ENCODE measurements around the gene MAP7D1. TPM values are rescaled to one million over a fixed set of nuclear protein-coding genes. Genes with fewer than 3 reads are reported as not detected.
A peak's percentile ranks its signal among the peaks of the same experiment; 100 is the strongest.

Gene MAP7D1
- total and polyA plus RNA-seq, 2 of the 13 experiments (the other 11 are each of a cell fraction or from before 2014, with no cell fraction given) = 5.6 to 7.2 TPM

GRCh38 chr1:36149237-36149972 is 6.6 kb upstream of the MAP7D1 start, which contains the start of gene TRAPPC3 (continued):
- TF ChIP-seq, protein P1, sequence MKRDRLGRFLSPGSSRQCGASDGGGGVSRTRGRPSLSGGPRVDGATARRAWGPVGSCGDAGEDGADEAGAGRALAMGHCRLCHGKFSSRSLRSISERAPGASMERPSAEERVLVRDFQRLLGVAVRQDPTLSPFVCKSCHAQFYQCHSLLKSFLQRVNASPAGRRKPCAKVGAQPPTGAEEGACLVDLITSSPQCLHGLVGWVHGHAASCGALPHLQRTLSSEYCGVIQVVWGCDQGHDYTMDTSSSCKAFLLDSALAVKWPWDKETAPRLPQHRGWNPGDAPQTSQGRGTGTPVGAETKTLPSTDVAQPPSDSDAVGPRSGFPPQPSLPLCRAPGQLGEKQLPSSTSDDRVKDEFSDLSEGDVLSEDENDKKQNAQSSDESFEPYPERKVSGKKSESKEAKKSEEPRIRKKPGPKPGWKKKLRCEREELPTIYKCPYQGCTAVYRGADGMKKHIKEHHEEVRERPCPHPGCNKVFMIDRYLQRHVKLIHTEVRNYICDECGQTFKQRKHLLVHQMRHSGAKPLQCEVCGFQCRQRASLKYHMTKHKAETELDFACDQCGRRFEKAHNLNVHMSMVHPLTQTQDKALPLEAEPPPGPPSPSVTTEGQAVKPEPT (CRISPR knock-in tag; IDR thresholded peaks at IDR 0.05; ENCODE audit: low read depth) = no peak
- TF ChIP-seq ZNF317 (CRISPR knock-in tag; IDR thresholded peaks at IDR 0.05) (peak; percentile 45; the same call in 1 of the 2 replicates), CHCHD3 (CRISPR knock-in tag; IDR thresholded peaks at IDR 0.05) (no peak), ZBTB1 (CRISPR knock-in tag; IDR thresholded peaks at IDR 0.05; ENCODE audit: borderline replicate concordance) (no peak), ZBTB33 (CRISPR knock-in tag; IDR thresholded peaks at IDR 0.05) (0 out of 2 replicates have a peak, but pooled peaks have one; percentile 21), ZBTB20 (CRISPR knock-in tag; IDR thresholded peaks at IDR 0.05; ENCODE audit: borderline replicate concordance, low read depth) (no peak), ZNF547 (CRISPR knock-in tag; IDR thresholded peaks at IDR 0.05) (no peak), TRIM22 (IDR thresholded peaks at IDR 0.05) (no peak), ZNF34 (CRISPR knock-in tag; IDR thresholded peaks at IDR 0.05; ENCODE audit: borderline replicate concordance) (0 out of 2 replicates have a peak, but pooled peaks have one; percentile 51), ZFP1 (CRISPR knock-in tag; IDR thresholded peaks at IDR 0.05) (no peak), ZNF850 (CRISPR knock-in tag; conservative IDR thresholded peaks at IDR 0.05) (no peak), RAD21 (CRISPR knock-in tag; IDR thresholded peaks at IDR 0.05) (peak; percentile 99), HOXA3 (CRISPR knock-in tag; IDR thresholded peaks at IDR 0.05) (peak; percentile 81; the same call in 1 of the 2 replicates), PAX8 (CRISPR knock-in tag; IDR thresholded peaks at IDR 0.05; ENCODE audit: borderline replicate concordance) (peak; percentile 11; the same call in 1 of the 2 replicates), MIXL1 (CRISPR knock-in tag; IDR thresholded peaks at IDR 0.05) (peak; percentile 59; the same call in 1 of the 2 replicates), NFIB (CRISPR knock-in tag; IDR thresholded peaks at IDR 0.05; ENCODE audit: borderline replicate concordance) (no peak), ZBTB43 (CRISPR knock-in tag; conservative IDR thresholded peaks at IDR 0.05) (no peak), ZNF556 (CRISPR knock-in tag; IDR thresholded peaks at IDR 0.05; ENCODE audit: borderline replicate concordance) (peak; percentile 56; the same call in 1 of the 2 replicates), ZNF101 (CRISPR knock-in tag; IDR thresholded peaks at IDR 0.05; ENCODE audit: borderline replicate concordance, low read depth) (no peak), KDM5A (IDR thresholded peaks at IDR 0.05; ENCODE audit: borderline replicate concordance, low read length) (peak; percentile 75; the same call in 1 of the 2 replicates)
- TF ChIP-seq, protein P2, sequence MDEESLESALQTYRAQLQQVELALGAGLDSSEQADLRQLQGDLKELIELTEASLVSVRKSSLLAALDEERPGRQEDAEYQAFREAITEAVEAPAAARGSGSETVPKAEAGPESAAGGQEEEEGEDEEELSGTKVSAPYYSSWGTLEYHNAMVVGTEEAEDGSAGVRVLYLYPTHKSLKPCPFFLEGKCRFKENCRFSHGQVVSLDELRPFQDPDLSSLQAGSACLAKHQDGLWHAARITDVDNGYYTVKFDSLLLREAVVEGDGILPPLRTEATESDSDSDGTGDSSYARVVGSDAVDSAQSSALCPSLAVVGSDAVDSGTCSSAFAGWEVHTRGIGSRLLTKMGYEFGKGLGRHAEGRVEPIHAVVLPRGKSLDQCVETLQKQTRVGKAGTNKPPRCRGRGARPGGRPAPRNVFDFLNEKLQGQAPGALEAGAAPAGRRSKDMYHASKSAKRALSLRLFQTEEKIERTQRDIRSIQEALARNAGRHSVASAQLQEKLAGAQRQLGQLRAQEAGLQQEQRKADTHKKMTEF (CRISPR knock-in tag; IDR thresholded peaks at IDR 0.05) = peak; percentile 83
